ENCODE results near the gene UBE2D2.

Gene UBE2D2

DNA sequence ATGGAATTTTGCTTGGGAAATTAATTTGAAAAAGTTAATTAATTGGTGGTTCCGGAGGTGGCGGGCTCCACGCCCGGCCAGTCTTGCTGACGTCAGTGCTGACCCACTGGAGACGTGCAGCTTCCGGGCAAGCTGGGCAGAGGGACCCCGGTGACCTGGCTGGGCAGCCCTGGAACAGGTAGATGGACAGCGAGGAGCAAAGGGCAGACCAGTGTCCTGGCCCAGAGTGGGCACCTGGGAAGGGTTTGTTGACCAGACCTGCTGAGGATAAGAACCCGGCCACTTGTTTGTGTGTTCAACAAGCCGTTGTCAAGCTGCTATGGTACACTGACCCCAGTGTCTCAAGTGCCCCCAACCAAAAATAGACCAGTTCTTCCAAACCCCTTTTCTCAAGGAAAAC is 104.5 kb downstream of the UBE2D2 start:
- no peak for DNase-seq (ENCODE audit: low spot score in 2 of 2)
- Histone ChIP-seq H3K9me3 (no peaks in the 10 kb centered on the region), H3K27me3 (ENCODE audit: low read depth) (no peaks in the 10 kb centered on the region), H3K4me3 (no peak overlapping the region), H3K36me3 (replicated peaks) (no peaks in the 10 kb centered on the region), H3K4me1 (peaks cover 18% of the 10 kb centered on the region)
- in situ Hi-C loops (cut with MboI; ENCODE audit: low sequenced_read_pairs) = no loop called here

DNA sequence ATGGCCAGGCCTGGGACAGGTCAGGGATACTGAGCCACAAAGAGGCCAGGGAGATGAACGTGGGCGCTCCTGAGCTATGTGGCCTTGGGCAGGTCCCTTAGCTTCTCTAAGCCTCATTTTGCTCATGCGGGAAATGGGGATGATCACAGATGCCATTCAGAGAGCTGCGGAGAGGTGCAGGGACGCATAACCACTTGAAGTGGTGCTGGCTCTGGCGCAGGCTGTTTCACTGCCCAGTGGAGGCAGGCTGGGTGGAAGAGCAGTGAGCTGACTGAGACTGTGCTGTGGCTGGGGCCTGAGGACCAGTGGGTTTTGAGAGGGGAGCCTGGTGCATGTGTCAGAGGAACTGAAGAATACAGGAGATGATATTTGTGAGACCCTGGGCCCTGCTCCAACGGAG is 105.4 kb downstream of the UBE2D2 start:
- Histone ChIP-seq H3K4me1 (peaks cover 18% of the 10 kb centered on the region), H3K36me3 (replicated peaks) (no peaks in the 10 kb centered on the region), H3K9me3 (no peaks in the 10 kb centered on the region), H3K27me3 (ENCODE audit: low read depth) (no peaks in the 10 kb centered on the region), H3K4me3 (no peak overlapping the region)
- DNase-seq (ENCODE audit: low spot score in 2 of 2) = no peak
- in situ Hi-C loops (cut with MboI; ENCODE audit: low sequenced_read_pairs) = no loop called here

DNA sequence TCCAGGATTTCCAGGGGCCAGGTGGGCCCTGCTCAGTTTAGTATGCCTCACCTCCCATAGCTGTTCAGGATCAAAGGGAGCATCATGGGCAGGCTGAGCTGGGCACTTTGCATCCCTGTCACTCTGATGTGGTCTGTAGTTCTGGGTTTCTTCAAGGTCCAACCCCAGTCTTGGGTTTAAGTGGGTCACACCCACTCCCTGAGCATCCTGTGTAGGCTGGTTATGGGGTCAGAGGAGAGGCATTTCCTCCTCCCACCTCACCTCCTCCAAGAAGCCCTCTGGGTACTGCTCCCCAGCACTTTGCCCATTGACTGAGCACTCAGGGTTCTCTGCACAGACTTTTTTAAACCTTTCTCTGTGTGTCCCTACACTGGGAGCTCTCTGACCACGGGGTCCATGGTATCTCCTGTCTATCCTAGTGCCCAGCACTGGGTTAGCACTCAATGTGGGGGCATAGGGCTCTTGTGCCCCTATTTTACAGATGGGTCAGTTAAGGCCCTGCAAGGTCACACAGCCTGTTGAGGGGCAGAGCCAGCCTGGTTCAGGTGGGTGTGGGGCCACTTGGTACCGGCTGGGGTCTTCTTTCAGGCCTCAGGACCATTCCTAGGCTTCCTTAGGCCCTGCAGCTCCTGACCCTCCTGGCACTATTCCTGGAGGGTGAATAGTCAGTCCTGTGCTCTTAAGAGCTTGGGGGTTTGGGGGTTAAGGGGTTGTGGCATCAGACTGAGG is 106.0 kb downstream of the UBE2D2 start:
- H3K9me3 ChIP-seq = no peaks in the 10 kb centered on the region
- no peak overlapping the region for H3K4me3 ChIP-seq
- in situ Hi-C loops (cut with MboI; ENCODE audit: low sequenced_read_pairs) = no loop called here
- H3K27me3 ChIP-seq (ENCODE audit: low read depth) = no peaks in the 10 kb centered on the region
- H3K36me3 ChIP-seq (replicated peaks) = no peaks in the 10 kb centered on the region
- peaks cover 18% of the 10 kb centered on the region for H3K4me1 ChIP-seq
- DNase-seq (ENCODE audit: low spot score in 2 of 2) = no peak

DNA sequence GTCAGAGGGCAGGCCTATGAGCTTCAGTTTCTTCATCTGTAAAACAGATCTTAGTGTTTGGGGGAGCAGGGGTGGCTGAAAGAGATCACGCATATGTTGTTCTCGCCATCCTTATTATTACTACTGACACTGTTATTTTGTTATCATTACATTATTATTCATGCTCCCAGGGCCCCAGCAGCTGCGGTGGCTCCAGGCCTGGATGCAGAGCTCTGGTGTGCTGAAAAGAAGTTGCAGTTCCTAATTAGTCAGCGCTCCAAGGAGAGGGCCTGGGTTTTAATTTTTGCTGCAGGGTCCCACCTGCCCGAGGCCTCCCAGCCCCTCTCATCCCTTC is 106.6 kb downstream of the UBE2D2 start:
- H3K4me1 ChIP-seq = peaks cover 18% of the 10 kb centered on the region
- no peak for DNase-seq (ENCODE audit: low spot score in 2 of 2)
- no peaks in the 10 kb centered on the region for H3K9me3 ChIP-seq
- no peaks in the 10 kb centered on the region for H3K27me3 ChIP-seq (ENCODE audit: low read depth)
- peak overlapping the region; percentile 6; the same call in 1 of the 2 replicates for H3K4me3 ChIP-seq
- in situ Hi-C loops (cut with MboI; ENCODE audit: low sequenced_read_pairs) = no loop called here
- H3K36me3 ChIP-seq (replicated peaks) = no peaks in the 10 kb centered on the region

DNA sequence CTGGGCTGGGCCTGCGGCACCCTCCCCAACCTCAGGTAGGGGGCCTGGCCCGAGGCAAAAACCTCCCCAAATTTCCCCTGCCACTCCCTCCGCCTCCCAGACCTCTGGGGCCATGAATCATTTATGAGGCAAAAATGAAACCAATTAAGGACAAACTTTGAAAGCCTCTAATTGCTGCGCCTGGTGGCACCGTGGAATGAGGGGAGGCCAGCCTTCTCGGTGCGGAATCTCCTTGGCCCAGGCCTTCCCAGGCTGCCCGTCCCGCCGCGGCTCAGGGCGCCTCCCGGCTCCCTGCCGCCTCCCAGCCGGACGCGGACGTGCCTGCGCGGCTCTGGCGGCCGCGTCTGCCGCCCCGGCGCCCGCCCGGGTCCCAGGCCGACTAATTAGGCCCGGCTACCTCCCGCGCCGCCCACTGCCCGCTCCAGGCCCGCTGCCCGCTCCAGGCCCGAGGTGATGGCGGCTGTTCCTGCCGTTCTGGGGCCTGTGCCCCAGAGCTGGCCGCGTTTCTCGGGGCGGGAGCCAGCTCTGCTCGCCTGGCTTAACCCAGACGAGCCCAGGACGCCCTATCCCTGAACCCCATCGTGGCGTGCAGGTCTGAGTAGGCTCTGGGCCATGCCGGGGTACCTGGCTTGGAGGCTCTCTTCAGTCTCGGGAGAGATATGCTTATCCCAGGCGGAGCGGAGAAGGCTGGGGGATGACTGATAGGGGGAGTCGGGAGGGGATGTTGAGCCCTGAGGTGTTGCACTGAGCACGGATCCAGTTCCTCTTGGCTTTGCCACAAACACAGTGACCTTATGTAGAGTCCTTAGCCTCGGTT is 107.1 kb downstream of the UBE2D2 start:
- Histone ChIP-seq H3K27me3 (ENCODE audit: low read depth) (no peaks in the 10 kb centered on the region), H3K9me3 (no peaks in the 10 kb centered on the region), H3K4me3 (peak overlapping the region; percentile 17), H3K36me3 (replicated peaks) (no peaks in the 10 kb centered on the region), H3K4me1 (peaks cover 18% of the 10 kb centered on the region)
- in situ Hi-C loops (cut with MboI; ENCODE audit: low sequenced_read_pairs) = no loop called here
- peak; percentile 30 to 51 for DNase-seq (ENCODE audit: low spot score in 2 of 2)

DNA sequence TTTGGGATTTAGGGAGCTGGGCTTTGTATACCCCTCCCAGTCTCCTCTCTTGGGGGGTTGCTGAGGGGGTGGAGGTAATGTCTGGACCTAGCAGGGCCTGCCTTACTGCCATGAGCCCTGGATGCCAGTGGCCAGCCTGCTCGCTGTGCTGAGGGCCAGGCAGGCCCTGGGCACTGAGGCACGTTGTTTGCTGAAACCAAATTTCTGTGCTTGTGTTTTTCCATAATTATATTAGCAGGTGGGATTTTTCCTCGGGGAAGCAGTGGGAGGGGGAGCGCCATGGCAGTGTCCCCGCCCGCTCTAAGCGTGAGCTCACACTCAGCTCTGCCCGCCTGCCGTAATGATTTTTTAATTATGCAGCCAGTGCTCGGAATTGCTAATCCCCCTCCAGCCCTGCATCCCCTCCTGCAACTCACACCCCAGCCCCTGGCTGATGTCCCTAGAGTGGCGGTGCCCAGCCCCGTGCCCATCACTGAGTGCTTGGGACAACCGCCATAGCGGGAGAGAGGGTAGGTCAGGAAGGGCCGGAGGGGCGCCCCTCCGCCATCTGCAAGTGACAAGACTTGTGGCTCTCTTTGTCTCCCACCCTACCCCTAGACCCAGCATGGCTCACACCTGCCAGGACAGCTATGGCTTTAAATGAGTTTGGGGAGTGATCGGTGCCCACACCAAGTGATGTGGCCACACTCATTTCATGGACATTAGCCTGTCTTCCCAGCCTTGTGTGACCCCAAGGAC is 108.0 kb downstream of the UBE2D2 start:
- in situ Hi-C loops (cut with MboI; ENCODE audit: low sequenced_read_pairs) = no loop called here
- no peak overlapping the region for H3K4me3 ChIP-seq
- H3K9me3 ChIP-seq = no peaks in the 10 kb centered on the region
- no peaks in the 10 kb centered on the region for H3K36me3 ChIP-seq (replicated peaks)
- H3K27me3 ChIP-seq (ENCODE audit: low read depth) = no peaks in the 10 kb centered on the region
- DNase-seq (ENCODE audit: low spot score in 2 of 2) = no peak
- peaks cover 18% of the 10 kb centered on the region for H3K4me1 ChIP-seq

DNA sequence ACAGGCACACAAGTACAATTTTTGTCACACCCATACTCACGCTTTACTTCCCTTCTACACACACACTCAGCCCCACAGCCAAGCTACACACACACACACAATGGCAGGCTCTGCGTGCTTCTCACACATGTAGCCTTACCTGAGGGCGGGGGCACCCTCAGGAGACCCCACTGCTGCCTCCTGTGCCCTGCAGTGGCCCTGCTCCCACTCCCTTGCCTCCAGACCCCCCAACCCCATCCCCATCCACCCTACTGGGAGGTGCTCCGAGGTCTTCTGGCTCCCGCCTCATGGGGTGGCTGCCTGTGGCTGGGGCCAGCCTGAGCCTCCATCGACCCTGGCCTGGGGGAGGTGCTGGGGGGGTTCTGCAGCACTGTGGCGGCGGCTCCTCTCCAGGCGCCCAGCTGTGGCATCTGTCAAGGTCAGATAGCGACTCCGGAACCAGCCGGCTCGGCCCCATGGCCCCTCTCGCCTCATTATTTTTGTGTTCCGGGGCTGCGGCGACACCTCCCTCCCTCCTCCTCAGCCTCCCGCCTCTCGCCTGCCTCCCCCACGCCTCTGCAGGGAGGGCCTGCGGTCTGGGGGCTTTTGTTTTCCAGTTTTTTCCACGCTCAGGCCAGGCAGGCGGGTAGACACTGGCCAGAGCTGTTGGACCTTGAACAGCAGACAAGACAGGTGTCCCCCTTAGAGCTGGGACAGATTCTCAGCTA is 108.7 kb downstream of the UBE2D2 start:
- no peaks in the 10 kb centered on the region for H3K9me3 ChIP-seq
- no peaks in the 10 kb centered on the region for H3K36me3 ChIP-seq (replicated peaks)
- no peak overlapping the region for H3K4me3 ChIP-seq
- in situ Hi-C loops (cut with MboI; ENCODE audit: low sequenced_read_pairs) = no loop called here
- H3K27me3 ChIP-seq (ENCODE audit: low read depth) = no peaks in the 10 kb centered on the region
- DNase-seq (ENCODE audit: low spot score in 2 of 2) = no peak
- H3K4me1 ChIP-seq = peaks cover 18% of the 10 kb centered on the region

DNA sequence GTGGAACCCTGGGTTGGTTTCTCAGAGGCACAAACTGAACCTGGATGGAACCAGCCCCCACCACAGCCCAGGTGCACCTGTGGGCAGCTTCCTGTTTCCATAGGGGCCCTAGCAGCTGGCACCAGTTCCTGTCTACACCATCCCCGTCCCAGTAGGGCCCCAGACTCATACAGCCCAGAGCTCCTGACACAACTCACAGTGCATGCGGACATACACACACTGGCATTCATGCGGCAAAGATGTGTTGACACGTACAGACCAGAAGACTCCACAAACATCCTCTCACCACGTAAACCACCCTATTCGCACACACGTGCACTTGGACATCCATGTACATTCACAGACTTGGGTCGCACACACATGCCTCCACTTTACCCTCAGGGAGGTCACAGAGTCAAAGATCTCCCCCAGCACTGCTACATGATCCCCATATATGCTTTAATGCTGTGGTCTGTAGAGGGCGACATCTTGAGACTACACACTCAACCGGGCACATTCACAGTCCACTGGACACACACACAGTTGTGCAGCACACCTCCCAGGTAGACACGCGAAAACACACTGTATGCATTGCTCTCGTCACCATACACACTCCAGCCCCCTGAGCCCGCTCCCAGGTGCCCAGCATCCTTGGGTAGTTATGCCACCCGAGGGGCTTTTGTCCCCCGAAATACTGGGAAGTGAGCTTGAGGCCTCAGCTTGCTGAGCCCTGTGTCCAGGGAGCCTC is 109.4 kb downstream of the UBE2D2 start:
- H3K4me3 ChIP-seq = no peak overlapping the region
- DNase-seq (ENCODE audit: low spot score in 2 of 2) = no peak
- H3K27me3 ChIP-seq (ENCODE audit: low read depth) = no peaks in the 10 kb centered on the region
- in situ Hi-C loops (cut with MboI; ENCODE audit: low sequenced_read_pairs) = no loop called here
- H3K9me3 ChIP-seq = no peaks in the 10 kb centered on the region
- H3K36me3 ChIP-seq (replicated peaks) = no peaks in the 10 kb centered on the region
- H3K4me1 ChIP-seq = peaks cover 18% of the 10 kb centered on the region

DNA sequence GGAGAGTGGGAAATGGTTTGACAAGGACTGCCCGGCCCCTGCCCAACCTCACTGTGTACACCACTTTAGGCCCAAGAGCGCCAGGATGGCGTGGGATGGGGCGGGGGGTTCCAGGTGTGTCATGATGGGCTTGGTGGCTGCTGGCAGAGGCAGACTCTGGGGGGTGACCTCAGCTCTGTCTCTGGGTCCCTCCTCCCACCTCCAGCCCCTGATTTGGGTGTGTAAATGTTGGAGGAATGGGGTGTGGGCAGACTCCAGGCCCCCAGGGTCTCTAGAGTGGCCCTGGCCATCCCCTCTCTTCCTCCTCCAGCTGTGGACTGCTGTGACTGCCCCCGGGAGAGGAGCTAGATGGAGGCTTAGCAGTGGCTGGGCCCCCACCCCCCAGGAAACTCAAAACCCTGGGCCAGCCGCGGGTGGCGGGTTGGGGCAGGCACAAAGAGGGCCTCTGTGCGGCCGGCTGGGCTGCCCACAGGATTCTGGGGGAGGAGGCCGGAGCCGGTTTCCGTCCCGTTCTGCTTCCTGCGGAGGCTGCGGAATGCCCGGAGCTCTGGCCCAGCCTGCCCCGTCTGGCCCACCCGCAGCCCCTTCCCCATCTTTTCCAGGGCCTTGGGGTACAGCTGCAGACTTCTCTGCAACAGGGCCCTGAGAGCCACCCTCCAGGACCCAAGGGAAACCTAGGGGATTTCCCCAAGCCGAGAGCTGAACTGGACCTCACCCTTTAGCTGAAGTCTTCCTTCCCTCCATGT is 110.1 kb downstream of the UBE2D2 start:
- no peaks in the 10 kb centered on the region for H3K27me3 ChIP-seq (ENCODE audit: low read depth)
- DNase-seq (ENCODE audit: low spot score in 2 of 2) = no peak
- H3K36me3 ChIP-seq (replicated peaks) = no peaks in the 10 kb centered on the region
- no peaks in the 10 kb centered on the region for H3K9me3 ChIP-seq
- H3K4me1 ChIP-seq = peaks cover 18% of the 10 kb centered on the region
- no peak overlapping the region for H3K4me3 ChIP-seq
- in situ Hi-C loops (cut with MboI; ENCODE audit: low sequenced_read_pairs) = no loop called here

DNA sequence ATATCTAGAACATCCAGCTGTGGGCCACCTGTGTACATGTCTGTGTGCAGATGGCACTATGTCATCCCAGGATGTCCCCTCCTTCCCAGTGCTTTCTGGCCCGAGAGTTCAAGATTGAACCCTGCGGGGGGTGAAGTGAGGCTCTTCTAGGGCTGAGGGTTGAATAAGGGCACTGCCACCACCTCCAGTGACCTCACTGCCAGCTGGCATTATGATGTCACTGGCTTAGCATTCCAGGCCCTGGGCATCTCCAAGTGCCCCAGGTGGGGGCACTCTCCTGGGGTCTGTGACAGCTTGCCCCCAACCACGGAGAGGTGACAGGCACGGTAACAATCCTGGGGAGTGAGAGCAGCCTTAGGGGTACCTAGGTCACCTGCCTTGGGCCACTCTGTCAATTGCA is 114.1 kb downstream of the UBE2D2 start:
- Histone ChIP-seq H3K4me3 (no peak overlapping the region), H3K27me3 (ENCODE audit: low read depth) (no peaks in the 10 kb centered on the region), H3K9me3 (no peaks in the 10 kb centered on the region), H3K36me3 (replicated peaks) (no peaks in the 10 kb centered on the region), H3K4me1 (no peaks in the 10 kb centered on the region)
- in situ Hi-C loops (cut with MboI; ENCODE audit: low sequenced_read_pairs) = no loop called here
- no peak for DNase-seq (ENCODE audit: low spot score in 2 of 2)

DNA sequence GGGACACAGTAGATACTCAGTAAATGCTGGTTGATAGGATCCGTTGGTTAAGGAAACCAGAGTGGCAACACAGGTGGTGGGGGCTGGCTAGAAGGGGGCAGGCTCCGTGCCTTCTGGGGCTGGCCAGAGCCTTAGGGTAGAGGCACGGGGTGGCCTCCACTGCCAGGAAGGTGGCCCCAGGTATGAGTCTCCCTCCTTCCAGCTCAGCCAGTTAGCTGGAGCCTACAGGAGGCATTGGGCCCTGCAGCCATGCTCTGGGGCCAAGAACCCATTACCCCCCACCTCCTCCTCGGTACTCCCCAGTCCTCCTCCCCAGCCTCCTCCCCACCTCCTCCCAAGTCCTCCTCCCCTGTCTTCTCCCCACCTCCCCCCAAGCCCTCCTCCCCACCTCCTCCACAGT is 114.7 kb downstream of the UBE2D2 start:
- in situ Hi-C loops (cut with MboI; ENCODE audit: low sequenced_read_pairs) = no loop called here
- H3K27me3 ChIP-seq (ENCODE audit: low read depth) = no peaks in the 10 kb centered on the region
- no peak overlapping the region for H3K4me3 ChIP-seq

DNA sequence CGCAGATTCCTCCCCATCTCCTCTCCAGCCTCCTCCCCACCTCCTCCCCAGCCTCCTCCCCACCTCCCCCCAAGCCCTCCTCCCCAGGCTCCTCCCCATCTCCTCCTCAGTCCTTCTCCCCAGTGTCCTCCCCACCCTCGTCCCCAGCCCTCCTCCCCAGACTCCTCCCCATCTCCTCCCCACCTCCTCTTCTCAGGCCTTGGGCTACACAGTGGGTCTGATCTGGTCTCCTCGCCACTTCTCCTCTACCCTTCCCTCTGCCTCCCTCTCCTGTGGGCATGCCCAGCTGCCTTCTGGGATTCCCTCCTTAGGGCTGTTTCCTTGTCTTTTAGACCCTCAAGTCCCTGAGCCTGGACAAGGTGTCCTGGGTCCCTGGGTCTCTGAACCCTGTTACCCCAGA is 115.3 kb downstream of the UBE2D2 start:
- Histone ChIP-seq H3K27me3 (ENCODE audit: low read depth) (no peaks in the 10 kb centered on the region), H3K9me3 (no peaks in the 10 kb centered on the region), H3K36me3 (replicated peaks) (no peaks in the 10 kb centered on the region), H3K4me1 (no peaks in the 10 kb centered on the region), H3K4me3 (no peak overlapping the region)
- DNase-seq (ENCODE audit: low spot score in 2 of 2) = no peak
- in situ Hi-C loops (cut with MboI; ENCODE audit: low sequenced_read_pairs) = no loop called here

More for the DNA sequence above, 114.7 kb downstream of the UBE2D2 start:
- Histone ChIP-seq H3K36me3 (replicated peaks) (no peaks in the 10 kb centered on the region), H3K9me3 (no peaks in the 10 kb centered on the region), H3K4me1 (no peaks in the 10 kb centered on the region)
- DNase-seq (ENCODE audit: low spot score in 2 of 2) = no peak
